Bronchus fibroblast of lung (primary cell): Measurements from ENCODE around the gene SKAP2. TPM values are rescaled to one million over a fixed set of nuclear protein-coding genes. Genes with fewer than 3 reads are reported as not detected.

ENCODE experiments used
- total RNA-seq: library from RNA; depleted of rRNA; stranded (reverse); fragments of >200 nt; gene quantifications from 2 replicates; pipeline ENCODE4 v1.2.3, GENCODE V29; 2015

Gene SKAP2, protein sequence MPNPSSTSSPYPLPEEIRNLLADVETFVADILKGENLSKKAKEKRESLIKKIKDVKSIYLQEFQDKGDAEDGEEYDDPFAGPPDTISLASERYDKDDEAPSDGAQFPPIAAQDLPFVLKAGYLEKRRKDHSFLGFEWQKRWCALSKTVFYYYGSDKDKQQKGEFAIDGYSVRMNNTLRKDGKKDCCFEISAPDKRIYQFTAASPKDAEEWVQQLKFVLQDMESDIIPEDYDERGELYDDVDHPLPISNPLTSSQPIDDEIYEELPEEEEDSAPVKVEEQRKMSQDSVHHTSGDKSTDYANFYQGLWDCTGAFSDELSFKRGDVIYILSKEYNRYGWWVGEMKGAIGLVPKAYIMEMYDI
- 14.4 and 24.4 TPM in 2 replicates for total RNA-seq

DNA sequence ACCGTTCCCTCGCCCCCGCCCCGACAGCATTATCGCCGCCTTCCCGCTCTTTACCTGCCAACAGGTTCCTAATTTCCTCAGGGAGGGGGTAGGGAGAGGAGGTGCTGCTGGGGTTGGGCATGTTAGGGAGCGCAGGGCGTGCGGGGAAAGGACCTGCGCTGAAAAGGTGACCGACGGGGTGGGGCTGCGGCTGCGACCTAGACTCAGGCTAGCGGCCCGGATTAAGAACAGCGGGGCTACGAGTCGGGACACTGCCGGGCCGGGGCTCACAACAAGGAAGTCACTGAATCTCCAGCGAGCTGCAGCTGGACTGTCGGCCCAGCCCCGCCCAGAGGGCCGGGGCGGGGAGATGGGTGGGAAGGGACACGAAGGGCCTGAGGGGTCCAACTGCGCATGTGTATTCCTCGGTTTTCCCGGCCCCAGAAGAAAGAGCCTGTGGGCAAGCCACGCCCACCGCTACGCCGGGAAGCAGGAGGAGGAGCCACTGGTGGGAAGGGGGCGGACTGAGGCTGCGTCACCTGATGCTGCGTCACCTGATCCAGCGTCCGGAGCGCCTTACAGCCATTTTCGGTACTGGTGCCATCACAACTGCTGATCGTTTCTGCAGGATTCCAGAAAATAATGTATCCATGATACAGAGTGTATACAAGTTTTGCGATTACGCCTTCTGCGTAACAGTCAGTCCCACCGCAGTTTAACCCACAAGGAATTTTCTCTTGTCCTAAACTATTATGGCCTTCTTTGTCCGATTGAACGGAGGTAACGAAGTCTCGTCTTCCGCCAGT lies at the start of gene SKAP2:
Gene SKAP2 (minus strand): TSS at position 282 of the 785 bp plus-strand sequence. CDS start 161 bp downstream, at position 121.

Other genes starting within 250 kb of the SKAP2 start
- gene HOXA1, start 231.4 kb upstream of the SKAP2 start, total RNA-seq, result 0.45 and 1.0 TPM in 2 replicates
- gene HOXA2, start 238.1 kb upstream of the SKAP2 start, total RNA-seq, result 1.3 and 1.5 TPM in 2 replicates